B cell (primary cell): ENCODE measurements around the gene SLC16A10. TPM values are rescaled to one million over a fixed set of nuclear protein-coding genes. Genes with fewer than 3 reads are reported as not detected.
"Not testable (repeated sequence)": the region's sequence is repeated elsewhere in the genome, so short reads cannot be mapped to it uniquely, and the experiment has no call there.

Experiments
- ATAC-seq: fragments of 200-7000 bp; cut with Tn5 transposase; one replicate; pipeline ENCODE4 v1.10.0; 2021; ENCODE audit warnings: low read depth, mild to moderate bottlenecking, moderate number of reproducible peaks, moderate library complexity
- CTCF ChIA-PET: fragments of 350-600 bp; sonication (Branson Sonifier 250); formaldehyde crosslinking; loops from one replicate; lab custom pipeline; 2021; ENCODE audit warnings: antibody characterized with exemption, inconsistent platforms; lab: Charles Lee
- POLR2A ChIA-PET: fragments of 350-600 bp; sonication (Branson Sonifier 250); formaldehyde crosslinking; loops from one replicate; lab custom pipeline; 2021; ENCODE audit warnings: antibody characterized with exemption; lab: Charles Lee
- DNase-seq: peaks from one replicate; pipeline ENCODE4 v3.0.0; 2013
- H2AFZ ChIP-seq: 2 replicates; pipeline ENCODE4 v1.6.1; 2012; ENCODE audit warnings: mild to moderate bottlenecking, low read depth, low read length; ENCODE audit not compliant: insufficient read depth, poor library complexity, severe bottlenecking
- H3K27ac ChIP-seq, 2 donors: 1 replicate in 1 of 2; 2 replicates in 1 of 2; pipeline ENCODE4 v1.5.1; 2012 to 2013; ENCODE audit warnings: low read length in 2 of 2, mild to moderate bottlenecking in 2 of 2, moderate library complexity in 1 of 2
- H3K27me3 ChIP-seq, 4 experiments: fragments of 200-600 bp in 1 of 4; sonication (generic) in 1 of 4; replicated peaks in 1 of 4; 1 replicate in 2 of 4; 2 replicates in 2 of 4; pipeline versions ENCODE4 v1.6.1 to v1.7.0; 2013 to 2016; ENCODE audit warnings: low read length in 3 of 4, mild to moderate bottlenecking in 2 of 4, mixed read lengths in 1 of 4, moderate library complexity in 1 of 4; ENCODE audit not compliant: insufficient read depth in 4 of 4, control insufficient read depth in 3 of 4; ENCODE audit errors: control extremely low read depth in 1 of 4
- H3K36me3 ChIP-seq, 2 experiments: replicated peaks in 1 of 2; 1 replicate in 1 of 2; 2 replicates in 1 of 2; pipeline versions ENCODE4 v1.6.1 to v1.7.1; 2013; ENCODE audit warnings: low read length in 1 of 2; ENCODE audit not compliant: insufficient read depth in 2 of 2, control insufficient read depth in 1 of 2; ENCODE audit errors: control extremely low read depth in 1 of 2, extremely low read depth in 1 of 2
- H3K4me1 ChIP-seq, 2 donors: fragments of 200-600 bp in 1 of 2; sonication (generic) in 1 of 2; 1 replicate in 1 of 2; 2 replicates in 1 of 2; pipeline versions ENCODE4 v1.5.1 to v1.6.1; 2013 to 2017; ENCODE audit warnings: low read length in 2 of 2; ENCODE audit not compliant: control insufficient read depth in 2 of 2, insufficient read depth in 2 of 2
- H3K4me2 ChIP-seq: replicated peaks from 2 replicates; pipeline ENCODE3; 2012; ENCODE audit warnings: mild to moderate bottlenecking, low read depth, low read length; ENCODE audit not compliant: poor library complexity, severe bottlenecking
- H3K4me3 ChIP-seq, 5 experiments: fragments of 200-600 bp in 1 of 5; sonication (generic) in 1 of 5; 1 replicate in 3 of 5; 2 replicates in 2 of 5; pipeline versions ENCODE4 v1.5.1 to v1.7.0; 2011 to 2016; ENCODE audit warnings: low read length in 4 of 5, mild to moderate bottlenecking in 4 of 5, low read depth in 2 of 5, control low read depth in 1 of 5, moderate library complexity in 1 of 5; ENCODE audit not compliant: insufficient read depth in 1 of 5; ENCODE audit errors: control extremely low read depth in 1 of 5, extremely low read depth in 1 of 5
- H3K79me2 ChIP-seq: fragments of 200-600 bp; sonication (generic); one replicate; pipeline ENCODE4 v1.6.0; 2016; ENCODE audit warnings: low read length; ENCODE audit not compliant: control insufficient read depth, insufficient read depth
- H3K9ac ChIP-seq: fragments of 200-600 bp; sonication (generic); 2 replicates; pipeline ENCODE4 v1.6.1; 2017; ENCODE audit warnings: mild to moderate bottlenecking, low read length, moderate library complexity
- H3K9me3 ChIP-seq, 3 donors: one replicate each; pipeline versions ENCODE4 v1.6.1 to v1.7.1; 2013; ENCODE audit warnings: low read length in 2 of 3; ENCODE audit not compliant: control insufficient read depth in 2 of 3, insufficient read depth in 1 of 3; ENCODE audit errors: control extremely low read depth in 1 of 3
- H4K20me1 ChIP-seq: 2 replicates; pipeline ENCODE4 v1.6.0; 2012; ENCODE audit warnings: mild to moderate bottlenecking, low read length; ENCODE audit not compliant: insufficient read depth, control insufficient read depth, poor library complexity, severe bottlenecking
- H3K27ac Mint-ChIP-seq: one replicate; pipeline ENCODE4 v1.8.0; 2021; ENCODE audit warnings: mixed read lengths
- H3K27me3 Mint-ChIP-seq: one replicate; pipeline ENCODE4 v1.8.0; 2021; ENCODE audit warnings: mixed read lengths
- H3K4me1 Mint-ChIP-seq: one replicate; pipeline ENCODE4 v1.8.0; 2021; ENCODE audit warnings: mixed read lengths
- H3K4me3 Mint-ChIP-seq: one replicate; pipeline ENCODE4 v1.8.0; 2021; ENCODE audit warnings: mixed read lengths
- H3K9me3 Mint-ChIP-seq: one replicate; pipeline ENCODE4 v1.8.0; 2022; ENCODE audit warnings: mixed read lengths; ENCODE audit not compliant: insufficient read depth
- EZH2 ChIP-seq: IDR thresholded peaks from 2 replicates; pipeline ENCODE4 v1.6.1; 2012; ENCODE audit warnings: borderline replicate concordance, low read depth, mild to moderate bottlenecking, moderate library complexity, low read length; ENCODE audit not compliant: insufficient read depth, poor library complexity, severe bottlenecking
- WGBS: methylation state at CpG from one replicate; pipeline ENCODE4 v1.1.5; 2013; ENCODE audit warnings: missing lambda C conversion rate; ENCODE audit not compliant: insufficient coverage; 5-methylcytosine and 5-hydroxymethylcytosine counted together
- intact Hi-C: fragments of 100-400 bp; cut with micrococcal nuclease; formaldehyde crosslinking; loops from one replicate; pipeline ENCODE4 v1.10.0; 2022
- polyA plus RNA-seq: library from polyadenylated mRNA; depleted of rRNA; stranded (reverse); fragments of >200 nt; gene quantifications from 2 replicates; pipeline ENCODE4 v1.2.3, GENCODE V29; 2012
- total RNA-seq, 2 donors: library from RNA; stranded (reverse); fragments of 120-200 nt in 1 of 2; gene quantifications; 1 replicate in 1 of 2; 2 replicates in 1 of 2; pipeline versions ENCODE4 v1.2.3 to v1.2.4, GENCODE V29; 2013 to 2022
- TF ChIP-seq, protein P1 (sequence below): fragments of 200-600 bp; IDR thresholded peaks from one replicate; pipeline ENCODE4 v1.8.0; 2022; ENCODE audit warnings: antibody characterized with exemption, mild to moderate bottlenecking

Gene SLC16A10
- total and polyA plus RNA-seq, 2 donors (not counting 1 experiment from before 2014, with no cell fraction given) = 0.06 to 0.71 TPM

- Histone ChIP-seq H3K36me3 (no peaks in the 10 kb centered on the region), H3K79me2 (no peaks in the 10 kb centered on the region), H2AFZ (no peak overlapping the region), H3K4me3 (no peak overlapping the region), H3K9ac (no peak overlapping the region), H3K27ac (no peak overlapping the region), H3K27me3 (peaks cover 0 to 5% (median 0%) of the 10 kb centered on the region in 4 experiments), H3K9me3 (peaks cover 0 to 9% (median 0%) of the 10 kb centered on the region in 3 donors), H4K20me1 (no peaks in the 10 kb centered on the region), H3K4me1 (no peaks in the 10 kb centered on the region), H3K4me2 (no peak overlapping the region)
- TF ChIP-seq EZH2 = no peak
- TF ChIP-seq, protein P1, sequence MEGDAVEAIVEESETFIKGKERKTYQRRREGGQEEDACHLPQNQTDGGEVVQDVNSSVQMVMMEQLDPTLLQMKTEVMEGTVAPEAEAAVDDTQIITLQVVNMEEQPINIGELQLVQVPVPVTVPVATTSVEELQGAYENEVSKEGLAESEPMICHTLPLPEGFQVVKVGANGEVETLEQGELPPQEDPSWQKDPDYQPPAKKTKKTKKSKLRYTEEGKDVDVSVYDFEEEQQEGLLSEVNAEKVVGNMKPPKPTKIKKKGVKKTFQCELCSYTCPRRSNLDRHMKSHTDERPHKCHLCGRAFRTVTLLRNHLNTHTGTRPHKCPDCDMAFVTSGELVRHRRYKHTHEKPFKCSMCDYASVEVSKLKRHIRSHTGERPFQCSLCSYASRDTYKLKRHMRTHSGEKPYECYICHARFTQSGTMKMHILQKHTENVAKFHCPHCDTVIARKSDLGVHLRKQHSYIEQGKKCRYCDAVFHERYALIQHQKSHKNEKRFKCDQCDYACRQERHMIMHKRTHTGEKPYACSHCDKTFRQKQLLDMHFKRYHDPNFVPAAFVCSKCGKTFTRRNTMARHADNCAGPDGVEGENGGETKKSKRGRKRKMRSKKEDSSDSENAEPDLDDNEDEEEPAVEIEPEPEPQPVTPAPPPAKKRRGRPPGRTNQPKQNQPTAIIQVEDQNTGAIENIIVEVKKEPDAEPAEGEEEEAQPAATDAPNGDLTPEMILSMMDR = no peak
- ChIA-PET POLR2A (no interaction called here), CTCF (no interaction called here)
- WGBS = 100% methylated on average over 1 of the region's 5 CpGs
- DNase-seq (no peak), ATAC-seq (no peak)
- Mint-ChIP-seq H3K4me3 (no peak overlapping the region), H3K4me1 (no peaks in the 10 kb centered on the region), H3K9me3 (peaks cover 8% of the 10 kb centered on the region), H3K27me3 (peaks cover 21% of the 10 kb centered on the region), H3K27ac (no peak overlapping the region)
- intact Hi-C loops = no loop called here
Measured at GRCh38 chr6:111061508-111061907, 25.8 kb upstream of the SLC16A10 start.

DNA sequence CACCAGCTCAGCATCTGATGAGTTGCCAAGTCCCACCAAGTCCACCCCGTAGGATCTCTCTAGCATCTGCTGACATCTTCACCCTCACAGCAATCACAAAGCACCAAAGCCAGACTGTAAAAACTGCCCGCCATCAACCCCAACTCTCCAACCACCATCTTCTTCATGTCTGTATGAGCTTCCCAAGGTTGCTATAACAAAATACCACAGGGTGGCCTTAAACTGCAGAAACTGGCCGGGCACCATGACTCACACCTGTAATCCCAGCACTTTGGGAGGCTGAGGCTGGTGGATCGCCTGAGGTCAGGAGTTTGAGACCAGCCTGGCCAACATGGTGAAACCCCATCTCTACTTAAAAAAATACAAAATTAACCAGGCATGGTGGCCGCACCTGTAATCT, 25.3 kb upstream of the SLC16A10 start:
- H3K9me3 Mint-ChIP-seq, H3K36me3 ChIP-seq, intact Hi-C loops, H3K4me2 ChIP-seq, H4K20me1 ChIP-seq, H3K27ac ChIP-seq, H3K4me3 ChIP-seq, H3K4me3 Mint-ChIP-seq, H3K79me2 ChIP-seq, POLR2A ChIA-PET, H3K9me3 ChIP-seq, H2AFZ ChIP-seq, H3K27me3 ChIP-seq, H3K27ac Mint-ChIP-seq, H3K4me1 Mint-ChIP-seq, DNase-seq, CTCF ChIA-PET, H3K4me1 ChIP-seq, ATAC-seq, H3K9ac ChIP-seq: not testable (repeated sequence)
- WGBS = 100% methylated on average over 3 of the region's 5 CpGs
- H3K27me3 Mint-ChIP-seq = peaks cover 25% of the 10 kb centered on the region

- WGBS = no CpG with 5 or more reads among the region's 5 CpGs
- CTCF ChIA-PET, H3K27ac ChIP-seq, H3K27me3 ChIP-seq, H3K9ac ChIP-seq, H3K36me3 ChIP-seq, H3K9me3 ChIP-seq, H3K4me1 ChIP-seq, DNase-seq, H2AFZ ChIP-seq, POLR2A ChIA-PET, H3K4me3 Mint-ChIP-seq, H3K4me1 Mint-ChIP-seq, ATAC-seq, H3K27ac Mint-ChIP-seq, intact Hi-C loops, H3K9me3 Mint-ChIP-seq, H3K4me3 ChIP-seq, H3K79me2 ChIP-seq, H4K20me1 ChIP-seq, H3K4me2 ChIP-seq: not testable (repeated sequence)
- H3K27me3 Mint-ChIP-seq = peaks cover 25% of the 10 kb centered on the region
Measured at GRCh38 chr6:111062860-111063259, 24.4 kb upstream of the SLC16A10 start.
